Right lobe of liver (tissue), 4 donors: ENCODE data around the gene USF3.

Experiments used
- CTCF ChIP-seq, 4 donors: fragments of 200-600 bp in 3 of 4; fragments of 450-650 bp in 1 of 4; IDR thresholded peaks; one replicate each; pipeline versions ENCODE4 v1.5.1 to v1.8.0; 2016 to 2022; ENCODE audit warnings: antibody characterized with exemption in 4 of 4, mild to moderate bottlenecking in 2 of 4
- POLR2A ChIP-seq: fragments of 450-650 bp; IDR thresholded peaks from one replicate; pipeline ENCODE4 v1.6.1; 2017; ENCODE audit warnings: antibody characterized with exemption, mild to moderate bottlenecking
- donor health status: DM: no; HTN: no; CAD: no.
- donor health status: DM: no; HTN: no; CAD: no.
- donor health status: DM: no; HTN: yes; CAD: no.

- TF ChIP-seq CTCF (IDR thresholded peaks at IDR 0.05): no peak
- no peak for TF ChIP-seq POLR2A
Observed at GRCh38 chr3:113620091-113620490, 76.4 kb downstream of the USF3 start.
